DND-41 (cell line): ENCODE data around the gene SYNC.

Experiments used
- EZH2 ChIP-seq: IDR thresholded peaks from 3 replicates; pipeline ENCODE4 v1.6.1; 2012; ENCODE audit warnings: borderline replicate concordance, low read depth, mild to moderate bottlenecking, moderate library complexity, low read length, inconsistent platforms; ENCODE audit not compliant: severe bottlenecking
- TF ChIP-seq, protein P1 (sequence below): IDR thresholded peaks from 2 replicates; pipeline ENCODE4 v1.5.1; 2012; ENCODE audit warnings: borderline replicate concordance, low read length, moderate library complexity, mild to moderate bottlenecking; ENCODE audit not compliant: poor library complexity, severe bottlenecking; ENCODE audit errors: extremely low read depth

DNA sequence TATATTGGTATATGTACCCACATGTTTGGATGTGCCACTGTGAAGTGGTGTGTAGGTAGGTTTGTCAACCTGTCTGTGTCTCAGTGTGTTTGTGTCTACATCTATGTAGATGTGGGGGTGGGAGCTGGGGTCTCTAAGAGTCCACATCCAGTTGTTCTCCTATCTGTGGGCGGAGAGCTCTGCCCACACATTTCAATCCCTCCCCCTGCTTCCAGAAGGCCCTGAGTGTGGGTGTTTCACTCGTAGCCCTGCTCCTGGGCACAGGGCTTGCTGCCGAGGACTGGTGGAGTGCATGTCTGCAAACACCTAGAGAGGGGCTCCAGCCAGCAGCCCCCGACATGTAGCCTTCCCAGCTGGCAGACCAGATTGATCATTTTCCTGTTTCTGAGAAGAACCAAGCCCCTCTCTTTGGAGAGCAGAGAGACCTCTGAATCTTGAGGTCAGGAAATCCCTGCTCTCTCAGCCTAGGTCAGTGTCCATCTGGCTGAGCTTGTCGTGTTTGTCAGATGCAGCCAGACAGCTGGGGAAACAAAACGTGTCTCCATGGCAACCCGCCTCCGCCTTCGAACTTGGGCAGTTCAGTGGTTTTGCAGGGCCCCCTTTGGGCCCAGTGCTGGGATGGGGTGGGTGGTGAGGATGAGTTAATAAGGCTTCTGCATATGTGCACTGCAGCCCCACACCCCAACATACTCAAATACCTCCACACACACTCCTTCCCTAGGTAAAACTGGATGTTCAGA lies 31.2 kb upstream of the SYNC start:
- TF ChIP-seq, protein P1, sequence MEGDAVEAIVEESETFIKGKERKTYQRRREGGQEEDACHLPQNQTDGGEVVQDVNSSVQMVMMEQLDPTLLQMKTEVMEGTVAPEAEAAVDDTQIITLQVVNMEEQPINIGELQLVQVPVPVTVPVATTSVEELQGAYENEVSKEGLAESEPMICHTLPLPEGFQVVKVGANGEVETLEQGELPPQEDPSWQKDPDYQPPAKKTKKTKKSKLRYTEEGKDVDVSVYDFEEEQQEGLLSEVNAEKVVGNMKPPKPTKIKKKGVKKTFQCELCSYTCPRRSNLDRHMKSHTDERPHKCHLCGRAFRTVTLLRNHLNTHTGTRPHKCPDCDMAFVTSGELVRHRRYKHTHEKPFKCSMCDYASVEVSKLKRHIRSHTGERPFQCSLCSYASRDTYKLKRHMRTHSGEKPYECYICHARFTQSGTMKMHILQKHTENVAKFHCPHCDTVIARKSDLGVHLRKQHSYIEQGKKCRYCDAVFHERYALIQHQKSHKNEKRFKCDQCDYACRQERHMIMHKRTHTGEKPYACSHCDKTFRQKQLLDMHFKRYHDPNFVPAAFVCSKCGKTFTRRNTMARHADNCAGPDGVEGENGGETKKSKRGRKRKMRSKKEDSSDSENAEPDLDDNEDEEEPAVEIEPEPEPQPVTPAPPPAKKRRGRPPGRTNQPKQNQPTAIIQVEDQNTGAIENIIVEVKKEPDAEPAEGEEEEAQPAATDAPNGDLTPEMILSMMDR: no peak
- no peak for TF ChIP-seq EZH2
